Measurements from ENCODE around the gene RGS10.

DNA sequence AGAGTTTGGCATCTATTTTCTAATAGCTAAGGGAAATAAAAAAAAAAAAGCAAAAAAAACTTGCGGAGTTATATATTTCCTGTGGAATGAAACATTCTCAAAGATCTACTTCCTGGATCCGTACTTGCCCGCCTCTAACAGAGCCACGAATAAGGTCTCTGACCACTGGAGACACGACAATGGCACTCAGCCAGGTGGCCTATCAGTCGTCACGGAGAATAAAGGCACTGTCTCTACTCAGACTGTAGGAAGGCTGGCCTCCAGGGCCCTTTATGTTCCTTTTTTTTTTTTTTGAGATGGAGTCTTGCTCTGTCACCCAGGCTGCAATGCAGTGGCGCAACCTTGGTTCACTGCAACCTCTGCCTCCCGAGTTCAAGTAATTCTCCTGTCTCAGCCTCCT lies 58.7 kb downstream of the RGS10 start:
- no peak for TF ChIP-seq EZH2 (IDR thresholded peaks at IDR 0.05; ENCODE audit: insufficient read depth, poor library complexity, severe bottlenecking)
- TF ChIP-seq EZH2phosphoT487 (IDR thresholded peaks at IDR 0.05; ENCODE audit: insufficient read depth, low read depth): no peak

All from GM23248 (cell line).